ENCODE measurements around the gene ANGPTL2. TPM values are rescaled to one million over a fixed set of nuclear protein-coding genes. Genes with fewer than 3 reads are reported as not detected.

The ANGPTL2 gene
- polyA plus RNA-seq, 1 donor: 15.5 TPM

DNA sequence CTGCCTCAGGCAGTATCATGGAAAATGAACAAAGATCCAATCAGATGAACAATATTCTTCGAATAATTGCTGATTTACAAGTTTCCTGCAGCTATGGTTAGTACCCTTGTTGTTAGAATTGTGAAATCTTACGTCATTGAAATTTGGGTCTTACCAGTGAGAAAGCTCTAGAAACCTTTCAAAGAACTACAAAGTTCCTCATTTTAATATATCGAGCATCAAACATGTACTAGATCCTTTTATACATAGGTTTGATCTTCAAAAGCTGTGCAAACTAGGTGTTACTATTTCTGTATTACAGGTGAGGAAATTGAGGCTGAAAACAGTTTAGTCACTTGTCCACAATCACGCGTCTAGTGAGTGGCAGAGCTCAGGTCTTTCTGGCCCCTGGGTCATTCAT is 43.7 kb upstream of the ANGPTL2 start:
- peaks cover 9% of the 10 kb centered on the region for H3K4me1 ChIP-seq (ENCODE audit: control insufficient read depth, insufficient read depth, low read length)
- DNase-seq: no peak
- no peaks in the 10 kb centered on the region for H3K9me3 ChIP-seq (ENCODE audit: control insufficient read depth, low read depth, low read length)
- 80% methylated on average over 1 of the region's 5 CpGs for WGBS (ENCODE audit: insufficient coverage, low lambda C conversion rate)
- H3K27ac ChIP-seq (ENCODE audit: low read length): no peak overlapping the region
- peaks cover 19% of the 10 kb centered on the region for H3K36me3 ChIP-seq (ENCODE audit: control insufficient read depth, insufficient read depth, low read length)
- H3K27me3 ChIP-seq (ENCODE audit: control insufficient read depth, insufficient read depth, low read length): no peaks in the 10 kb centered on the region
- no peak overlapping the region for H3K4me3 ChIP-seq (ENCODE audit: low read length)

DNA sequence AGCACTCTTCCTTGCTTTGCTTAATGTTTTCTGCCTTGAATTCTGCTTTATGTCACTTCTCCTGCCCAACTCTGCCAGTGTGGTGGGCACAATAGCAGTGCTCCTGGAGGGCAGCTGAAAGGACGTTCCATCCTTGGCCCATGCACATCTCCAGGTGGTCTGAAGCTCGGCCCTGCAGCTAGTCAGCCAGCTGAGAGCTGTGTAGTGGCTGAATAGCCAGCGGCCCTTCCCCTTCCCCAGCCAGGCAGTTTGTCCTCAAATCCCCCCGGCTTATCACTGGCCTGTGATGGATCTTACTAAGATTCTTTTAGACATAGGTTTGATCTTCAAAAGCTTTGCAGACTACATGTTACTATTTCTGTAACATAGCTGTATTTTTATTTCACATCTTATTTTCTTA is 42.7 kb upstream of the ANGPTL2 start:
- H3K36me3 ChIP-seq (ENCODE audit: control insufficient read depth, insufficient read depth, low read length): peaks cover 20% of the 10 kb centered on the region
- no peak for DNase-seq
- no peaks in the 10 kb centered on the region for H3K9me3 ChIP-seq (ENCODE audit: control insufficient read depth, low read depth, low read length)
- peaks cover 9% of the 10 kb centered on the region for H3K4me1 ChIP-seq (ENCODE audit: control insufficient read depth, insufficient read depth, low read length)
- H3K27me3 ChIP-seq (ENCODE audit: control insufficient read depth, insufficient read depth, low read length): no peaks in the 10 kb centered on the region
- no CpG with 5 or more reads among the region's 4 CpGs for WGBS (ENCODE audit: insufficient coverage, low lambda C conversion rate)
- H3K27ac ChIP-seq (ENCODE audit: low read length): no peak overlapping the region
- H3K4me3 ChIP-seq (ENCODE audit: low read length): no peak overlapping the region

DNA sequence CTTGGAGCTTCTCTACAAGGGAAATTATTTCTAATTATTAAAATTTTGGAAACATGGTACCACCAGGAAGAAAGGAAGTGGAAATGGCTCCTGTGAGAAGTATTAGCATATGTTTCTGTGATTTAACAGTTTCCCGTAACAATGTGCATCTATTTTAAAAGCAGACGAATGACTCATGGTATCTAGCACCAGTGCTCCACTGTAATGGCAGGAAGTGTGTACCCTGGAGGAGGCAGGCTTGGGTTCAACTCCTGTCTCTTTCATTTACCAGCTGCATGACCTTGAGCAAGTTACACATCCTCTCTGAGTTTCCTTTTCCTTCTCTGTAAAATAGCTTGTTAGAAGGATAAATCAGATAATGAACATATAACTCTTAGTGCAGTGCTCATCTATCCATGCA is 41.0 kb upstream of the ANGPTL2 start:
- DNase-seq: no peak
- no peaks in the 10 kb centered on the region for H3K9me3 ChIP-seq (ENCODE audit: control insufficient read depth, low read depth, low read length)
- H3K36me3 ChIP-seq (ENCODE audit: control insufficient read depth, insufficient read depth, low read length): peaks cover 13% of the 10 kb centered on the region
- no CpG with 5 or more reads among the region's 2 CpGs for WGBS (ENCODE audit: insufficient coverage, low lambda C conversion rate)
- H3K4me1 ChIP-seq (ENCODE audit: control insufficient read depth, insufficient read depth, low read length): peaks cover 15% of the 10 kb centered on the region
- H3K27ac ChIP-seq (ENCODE audit: low read length): peak overlapping the region; percentile 62
- H3K4me3 ChIP-seq (ENCODE audit: low read length): no peak overlapping the region
- H3K27me3 ChIP-seq (ENCODE audit: control insufficient read depth, insufficient read depth, low read length): no peaks in the 10 kb centered on the region

DNA sequence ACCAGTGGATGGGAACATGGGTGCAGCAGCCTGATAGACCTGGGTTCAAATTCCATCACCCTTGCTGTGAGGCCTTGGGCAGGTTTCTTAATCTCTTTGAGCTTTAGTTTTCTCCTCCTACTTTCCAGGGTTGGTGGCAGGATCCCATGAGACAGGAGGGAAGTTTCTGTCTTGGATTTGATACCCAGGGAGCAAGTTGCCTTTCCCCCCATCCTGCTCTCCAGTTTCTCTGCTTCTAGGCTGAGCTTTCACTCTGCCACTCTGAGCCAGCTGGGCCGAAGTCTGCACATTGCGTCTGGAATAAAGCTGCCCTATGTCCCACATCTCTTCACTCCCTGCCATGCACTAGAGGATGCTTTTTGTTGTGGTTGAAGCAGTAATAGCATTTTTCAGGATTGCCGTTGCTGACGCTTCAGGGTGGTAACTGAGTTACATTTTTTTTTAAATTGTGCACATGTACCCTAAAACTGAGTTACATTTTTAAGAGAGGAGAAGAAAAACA is 40.5 kb upstream of the ANGPTL2 start:
- H3K36me3 ChIP-seq (ENCODE audit: control insufficient read depth, insufficient read depth, low read length): peaks cover 8% of the 10 kb centered on the region
- no peak overlapping the region for H3K4me3 ChIP-seq (ENCODE audit: low read length)
- H3K27ac ChIP-seq (ENCODE audit: low read length): peak overlapping the region; percentile 62
- WGBS (ENCODE audit: insufficient coverage, low lambda C conversion rate): 83% methylated on average over 2 of the region's 4 CpGs
- no peaks in the 10 kb centered on the region for H3K27me3 ChIP-seq (ENCODE audit: control insufficient read depth, insufficient read depth, low read length)
- peaks cover 15% of the 10 kb centered on the region for H3K4me1 ChIP-seq (ENCODE audit: control insufficient read depth, insufficient read depth, low read length)
- no peaks in the 10 kb centered on the region for H3K9me3 ChIP-seq (ENCODE audit: control insufficient read depth, low read depth, low read length)
- DNase-seq: peak; percentile 42 to 71

DNA sequence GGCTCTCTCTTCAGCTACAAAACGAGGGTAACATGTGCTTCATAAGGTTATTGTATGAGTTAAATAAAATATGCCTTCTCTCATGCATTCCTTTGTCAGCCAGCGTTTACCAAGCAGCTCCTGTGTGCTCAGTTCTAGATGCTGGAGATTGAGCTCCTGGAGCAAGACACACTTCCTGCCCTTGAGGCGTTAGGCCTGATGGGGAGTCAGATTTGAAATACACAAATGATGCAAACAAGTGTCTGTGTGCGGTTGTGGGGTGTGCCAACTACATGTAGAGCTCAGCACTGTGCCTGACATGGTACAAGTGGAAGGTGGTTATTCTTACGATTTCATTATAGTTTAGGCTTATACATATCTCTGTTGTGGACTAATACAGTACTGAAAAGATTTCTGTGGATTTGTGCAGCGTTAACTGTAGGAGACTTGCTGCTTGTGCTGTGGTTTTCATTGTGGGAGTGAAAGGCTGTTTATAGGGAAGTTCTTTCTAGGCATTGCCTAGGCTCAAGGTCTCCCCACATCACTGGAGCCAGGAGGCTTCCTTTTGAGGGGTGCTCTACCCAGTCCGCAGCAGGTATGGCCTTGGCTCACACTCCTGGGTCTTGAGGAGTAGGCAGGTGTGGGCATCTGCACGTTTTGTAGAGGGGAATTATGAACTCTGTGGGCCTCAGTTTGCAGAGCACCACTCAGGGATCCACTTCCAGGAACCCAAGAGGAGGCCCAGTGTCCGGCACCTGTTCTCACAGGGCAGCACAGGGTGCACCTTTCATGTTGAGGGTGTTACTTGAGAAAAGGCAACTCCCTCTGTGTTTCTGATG is 39.8 kb upstream of the ANGPTL2 start:
- Histone ChIP-seq H3K4me3 (ENCODE audit: low read length) (no peak overlapping the region), H3K36me3 (ENCODE audit: control insufficient read depth, insufficient read depth, low read length) (peaks cover 4% of the 10 kb centered on the region), H3K27ac (ENCODE audit: low read length) (peak overlapping the region; percentile 62), H3K4me1 (ENCODE audit: control insufficient read depth, insufficient read depth, low read length) (peaks cover 15% of the 10 kb centered on the region), H3K9me3 (ENCODE audit: control insufficient read depth, low read depth, low read length) (no peaks in the 10 kb centered on the region), H3K27me3 (ENCODE audit: control insufficient read depth, insufficient read depth, low read length) (no peaks in the 10 kb centered on the region)
- no CpG with 5 or more reads among the region's 9 CpGs for WGBS (ENCODE audit: insufficient coverage, low lambda C conversion rate)
- no peak for DNase-seq

DNA sequence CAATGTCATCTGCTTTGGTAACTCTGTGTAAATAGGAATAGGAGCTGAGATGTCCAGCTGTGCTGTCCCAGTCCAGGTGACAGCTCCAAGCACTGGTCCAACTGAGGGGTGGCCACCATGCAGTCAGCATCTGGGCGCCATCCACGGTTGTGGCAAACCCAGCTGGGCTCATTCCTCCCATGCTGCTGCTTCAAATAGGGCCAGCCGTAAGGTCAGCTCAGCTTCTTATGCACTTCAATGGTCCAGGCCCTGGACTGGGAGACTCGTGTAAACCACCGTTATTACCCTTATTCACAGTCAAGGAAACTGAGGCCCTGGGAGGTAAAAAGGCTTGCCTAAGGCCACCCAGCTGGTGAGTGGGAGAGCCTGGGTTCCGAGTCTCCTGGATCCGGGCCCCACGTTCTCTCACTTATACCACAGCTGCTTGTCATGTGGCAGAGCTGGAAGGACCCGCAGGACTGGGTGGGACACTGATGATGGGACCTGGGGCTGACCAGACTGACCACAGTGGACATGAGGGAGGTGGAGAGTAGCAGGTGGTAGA is 38.7 kb upstream of the ANGPTL2 start:
- Histone ChIP-seq H3K36me3 (ENCODE audit: control insufficient read depth, insufficient read depth, low read length) (peaks cover 4% of the 10 kb centered on the region), H3K4me1 (ENCODE audit: control insufficient read depth, insufficient read depth, low read length) (peaks cover 15% of the 10 kb centered on the region), H3K9me3 (ENCODE audit: control insufficient read depth, low read depth, low read length) (no peaks in the 10 kb centered on the region), H3K4me3 (ENCODE audit: low read length) (no peak overlapping the region), H3K27me3 (ENCODE audit: control insufficient read depth, insufficient read depth, low read length) (no peaks in the 10 kb centered on the region), H3K27ac (ENCODE audit: low read length) (no peak overlapping the region)
- no CpG with 5 or more reads among the region's 9 CpGs for WGBS (ENCODE audit: insufficient coverage, low lambda C conversion rate)
- DNase-seq: no peak

DNA sequence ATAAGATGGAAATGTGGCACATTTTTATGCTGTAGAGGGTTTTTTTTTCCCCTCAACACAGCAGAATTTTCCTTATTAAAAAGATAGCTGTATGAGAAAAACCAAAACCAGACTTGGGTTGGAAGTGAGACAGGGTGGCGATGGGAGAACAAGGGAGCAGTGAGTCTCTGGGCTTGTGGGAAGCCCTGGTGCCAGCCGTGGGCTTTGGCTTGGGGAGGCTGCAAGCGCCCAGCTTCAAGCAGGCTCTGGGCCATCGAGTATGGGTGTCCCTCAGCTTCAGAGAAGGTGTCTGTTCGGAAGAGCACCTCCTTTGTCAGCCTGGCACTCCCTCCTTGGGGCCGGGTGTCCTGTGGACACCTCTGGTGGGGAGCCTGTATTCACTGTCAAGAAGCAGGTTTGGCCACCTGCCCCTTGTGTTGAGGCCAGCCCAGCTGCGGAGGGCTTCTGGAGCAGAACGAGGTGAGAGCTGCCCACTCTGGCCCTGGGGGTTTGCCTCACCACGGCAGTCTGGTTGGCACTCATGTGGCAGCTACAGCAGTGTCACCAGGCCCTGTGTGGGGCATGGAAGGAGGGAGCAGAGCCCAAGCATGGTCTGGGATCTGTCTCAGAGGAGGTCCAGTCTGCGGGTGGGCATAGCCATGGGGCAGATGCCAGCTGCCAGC is 37.6 kb upstream of the ANGPTL2 start:
- no peak overlapping the region for H3K4me3 ChIP-seq (ENCODE audit: low read length)
- WGBS (ENCODE audit: insufficient coverage, low lambda C conversion rate): no CpG with 5 or more reads among the region's 10 CpGs
- peak overlapping the region; percentile 15 for H3K27ac ChIP-seq (ENCODE audit: low read length)
- no peaks in the 10 kb centered on the region for H3K27me3 ChIP-seq (ENCODE audit: control insufficient read depth, insufficient read depth, low read length)
- H3K4me1 ChIP-seq (ENCODE audit: control insufficient read depth, insufficient read depth, low read length): peaks cover 15% of the 10 kb centered on the region
- peaks cover 4% of the 10 kb centered on the region for H3K36me3 ChIP-seq (ENCODE audit: control insufficient read depth, insufficient read depth, low read length)
- no peak for DNase-seq
- H3K9me3 ChIP-seq (ENCODE audit: control insufficient read depth, low read depth, low read length): no peaks in the 10 kb centered on the region

DNA sequence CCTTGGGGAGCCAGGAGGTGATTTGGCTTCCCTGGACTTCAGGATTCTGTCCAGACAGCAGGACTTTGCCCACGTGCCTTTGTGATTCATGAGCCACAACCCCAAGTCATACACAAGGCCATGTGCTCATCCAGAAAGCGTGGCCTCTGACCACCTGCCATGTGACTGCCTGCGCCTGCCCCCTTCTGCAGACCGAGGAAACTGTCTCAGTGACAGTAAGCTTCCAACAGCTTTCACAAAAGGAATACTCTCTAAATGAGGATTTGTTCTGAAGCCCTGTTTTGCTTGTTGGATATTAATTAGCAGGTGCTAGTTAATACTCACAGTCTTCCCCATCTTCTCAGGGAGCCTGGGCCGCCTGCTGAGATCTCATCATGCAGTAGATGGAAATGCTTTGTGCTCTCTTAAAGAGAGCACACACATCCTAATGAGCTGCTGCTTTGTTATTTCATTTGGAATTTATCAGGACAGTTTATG is 36.9 kb upstream of the ANGPTL2 start:
- H3K27ac ChIP-seq (ENCODE audit: low read length): peak overlapping the region; percentile 50
- peaks cover 4% of the 10 kb centered on the region for H3K36me3 ChIP-seq (ENCODE audit: control insufficient read depth, insufficient read depth, low read length)
- WGBS (ENCODE audit: insufficient coverage, low lambda C conversion rate): no CpG with 5 or more reads among the region's 5 CpGs
- no peak overlapping the region for H3K4me3 ChIP-seq (ENCODE audit: low read length)
- DNase-seq: peak; percentile 87 to 91
- peaks cover 15% of the 10 kb centered on the region for H3K4me1 ChIP-seq (ENCODE audit: control insufficient read depth, insufficient read depth, low read length)
- no peaks in the 10 kb centered on the region for H3K27me3 ChIP-seq (ENCODE audit: control insufficient read depth, insufficient read depth, low read length)
- no peaks in the 10 kb centered on the region for H3K9me3 ChIP-seq (ENCODE audit: control insufficient read depth, low read depth, low read length)

DNA sequence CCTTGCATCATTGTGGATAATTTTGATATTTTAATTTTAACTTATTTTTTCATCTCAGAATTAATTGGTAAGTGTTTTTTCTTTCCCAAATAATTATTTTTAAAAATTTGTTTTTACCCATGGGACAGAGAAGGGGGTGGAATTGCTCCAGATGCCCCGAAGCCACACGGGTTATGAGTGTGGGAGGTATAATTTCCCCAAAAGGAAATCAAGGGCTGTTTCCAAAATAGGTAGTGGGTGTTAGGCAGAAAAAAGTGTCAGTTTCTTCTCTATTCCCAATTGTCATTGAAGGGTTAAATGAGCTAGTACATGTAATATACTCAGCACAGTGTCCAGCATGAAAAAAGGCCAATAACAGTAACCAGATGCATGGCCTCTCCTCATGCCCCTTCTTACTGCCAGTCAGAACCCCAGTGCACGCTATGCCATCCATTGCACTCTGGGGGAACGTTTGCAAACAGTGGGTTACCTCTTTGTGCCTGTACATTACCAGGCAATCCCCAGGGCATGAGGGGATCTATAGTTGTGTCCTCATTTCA is 36.4 kb upstream of the ANGPTL2 start:
- H3K27me3 ChIP-seq (ENCODE audit: control insufficient read depth, insufficient read depth, low read length): no peaks in the 10 kb centered on the region
- no peak overlapping the region for H3K4me3 ChIP-seq (ENCODE audit: low read length)
- peaks cover 4% of the 10 kb centered on the region for H3K36me3 ChIP-seq (ENCODE audit: control insufficient read depth, insufficient read depth, low read length)
- no peak for DNase-seq
- H3K27ac ChIP-seq (ENCODE audit: low read length): peak overlapping the region; percentile 50
- no peaks in the 10 kb centered on the region for H3K9me3 ChIP-seq (ENCODE audit: control insufficient read depth, low read depth, low read length)
- no CpG with 5 or more reads among the region's 4 CpGs for WGBS (ENCODE audit: insufficient coverage, low lambda C conversion rate)
- peaks cover 18% of the 10 kb centered on the region for H3K4me1 ChIP-seq (ENCODE audit: control insufficient read depth, insufficient read depth, low read length)

DNA sequence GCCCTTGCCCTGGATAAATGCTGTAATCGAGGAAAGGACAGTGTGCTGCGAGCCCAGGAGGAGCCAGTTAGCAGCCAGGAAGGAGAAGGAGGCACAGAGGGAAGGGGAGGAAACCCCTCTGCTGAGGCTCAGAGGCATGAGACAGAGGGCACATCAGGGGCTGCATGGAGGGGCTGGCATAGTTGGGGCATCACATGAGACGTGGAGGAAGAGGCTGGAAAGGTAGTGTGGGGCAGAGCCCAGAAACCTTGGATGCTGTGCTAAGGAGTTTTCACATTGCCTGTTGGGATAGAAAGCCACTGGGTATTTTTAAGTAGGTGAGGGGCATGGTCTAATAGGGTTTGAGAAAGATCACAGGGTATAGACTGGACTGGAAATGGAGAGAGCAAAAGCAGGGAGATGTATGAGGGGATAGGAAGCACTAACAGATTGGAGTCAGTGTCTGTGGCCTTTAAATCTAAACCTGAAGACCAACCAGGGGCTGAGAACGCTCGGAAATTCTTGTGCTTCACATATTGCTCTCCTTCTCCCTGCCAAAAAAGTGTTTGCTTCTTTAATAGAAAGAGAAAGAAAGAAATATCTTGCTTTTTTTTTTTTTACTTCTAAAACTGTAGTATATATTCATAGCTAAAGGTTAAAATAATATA is 33.0 kb upstream of the ANGPTL2 start:
- Histone ChIP-seq H3K4me1 (ENCODE audit: control insufficient read depth, insufficient read depth, low read length) (peaks cover 9% of the 10 kb centered on the region), H3K36me3 (ENCODE audit: control insufficient read depth, insufficient read depth, low read length) (no peaks in the 10 kb centered on the region), H3K27ac (ENCODE audit: low read length) (peak overlapping the region; percentile 26), H3K9me3 (ENCODE audit: control insufficient read depth, low read depth, low read length) (no peaks in the 10 kb centered on the region), H3K27me3 (ENCODE audit: control insufficient read depth, insufficient read depth, low read length) (no peaks in the 10 kb centered on the region), H3K4me3 (ENCODE audit: low read length) (no peak overlapping the region)
- no peak for DNase-seq
- WGBS (ENCODE audit: insufficient coverage, low lambda C conversion rate): 58% methylated on average over 2 of the region's 5 CpGs
